ELF-1 (cell line): ENCODE results near the gene SMYD5.
"Not testable (repeated sequence)": the region's sequence is repeated elsewhere in the genome, so short reads cannot be mapped to it uniquely, and the experiment has no call there.

ENCODE experiments used
- DNase-seq: peaks from one replicate; pipeline ENCODE4 v3.0.0-alpha.2; 2016; ENCODE audit warnings: low read depth, low spot score

SMYD5 gene

GRCh38 chr2:73259704-73260337 lies 45.8 kb downstream of the SMYD5 start:
- DNase-seq: no peak

GRCh38 chr2:73260338-73260984 lies 46.4 kb downstream of the SMYD5 start:
- DNase-seq: peak; percentile 74

- DNase-seq: no peak
These were observed 48.1 kb downstream of the SMYD5 start for GRCh38 chr2:73262108-73262651.

GRCh38 chr2:73262691-73263429 lies 48.8 kb downstream of the SMYD5 start:
- DNase-seq: not testable (repeated sequence)

- DNase-seq: no peak
These were observed 49.7 kb downstream of the SMYD5 start for GRCh38 chr2:73263540-73264331.

- DNase-seq: no peak
These were observed 50.2 kb downstream of the SMYD5 start for GRCh38 chr2:73264332-73264606.

- DNase-seq: no peak
These were observed 50.7 kb downstream of the SMYD5 start for GRCh38 chr2:73264783-73265182.

GRCh38 chr2:73265298-73266060 lies 51.4 kb downstream of the SMYD5 start:
- DNase-seq: no peak

GRCh38 chr2:73266061-73266901 lies 52.2 kb downstream of the SMYD5 start:
- no peak for DNase-seq

GRCh38 chr2:73267008-73267407 lies 53.0 kb downstream of the SMYD5 start:
- no peak for DNase-seq

GRCh38 chr2:73268366-73268829 lies 54.4 kb downstream of the SMYD5 start:
- DNase-seq: no peak

GRCh38 chr2:73268830-73269685 lies 55.0 kb downstream of the SMYD5 start:
- DNase-seq: peak; percentile 77

GRCh38 chr2:73269686-73270465 lies 55.8 kb downstream of the SMYD5 start:
- DNase-seq: no peak

- peak; percentile 51 for DNase-seq
These were observed 58.2 kb downstream of the SMYD5 start for GRCh38 chr2:73272270-73272669.
